ENCODE measurements around the gene NCKAP5.

NCKAP5 gene

DNA sequence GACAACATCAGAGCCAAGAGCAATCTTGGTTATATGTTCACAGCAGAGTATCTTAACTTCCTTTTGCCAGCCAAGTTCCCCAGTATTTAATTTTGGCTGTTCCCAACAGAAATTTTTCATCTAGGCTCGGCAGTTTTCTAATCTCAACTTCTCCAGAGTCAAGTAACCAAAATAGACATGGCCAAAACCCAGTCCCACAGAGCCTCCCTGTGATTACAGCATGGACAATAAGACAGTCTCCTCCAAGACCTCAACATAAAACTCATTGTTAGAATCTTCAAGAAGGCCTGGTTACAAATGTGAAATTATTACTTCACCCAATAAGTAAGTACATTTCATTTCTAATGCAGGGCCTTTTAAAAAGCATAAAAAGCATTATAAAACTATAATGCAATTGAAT, 445.7 kb downstream of the NCKAP5 start:
- no peak for DNase-seq (ENCODE audit: low read depth)
- no peak overlapping the region for H3K4me3 ChIP-seq (ENCODE audit: low read depth, low read length)
- TF ChIP-seq CTCF (IDR thresholded peaks at IDR 0.05; ENCODE audit: low read depth, low read length) (no peak), POLR2A (IDR thresholded peaks at IDR 0.05; ENCODE audit: extremely low read depth, insufficient read length) (no peak), MYC (IDR thresholded peaks at IDR 0.05; ENCODE audit: low read depth, low read length) (no peak)
- TF ChIP-seq, protein P1, sequence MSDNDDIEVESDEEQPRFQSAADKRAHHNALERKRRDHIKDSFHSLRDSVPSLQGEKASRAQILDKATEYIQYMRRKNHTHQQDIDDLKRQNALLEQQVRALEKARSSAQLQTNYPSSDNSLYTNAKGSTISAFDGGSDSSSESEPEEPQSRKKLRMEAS (IDR thresholded peaks at IDR 0.05; ENCODE audit: low read depth, low read length): no peak

DNA sequence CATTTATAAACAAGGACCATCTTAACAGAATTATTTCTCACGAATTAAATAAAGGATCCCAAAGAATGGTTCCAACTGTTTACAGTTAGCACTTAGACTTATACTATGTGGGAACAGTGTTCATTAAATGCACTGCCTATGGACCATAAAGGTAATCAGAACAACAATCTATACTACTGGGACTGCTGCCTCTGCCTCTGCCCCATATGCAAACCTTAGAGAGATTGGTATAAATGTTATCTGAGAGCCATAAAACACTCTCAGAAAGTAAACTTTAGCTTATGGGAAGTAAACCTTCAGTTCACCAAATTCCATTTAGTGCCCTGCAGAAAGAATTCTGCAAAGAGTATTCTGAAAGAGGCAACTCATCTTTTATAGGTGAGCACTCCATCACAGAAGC, 448.0 kb downstream of the NCKAP5 start:
- DNase-seq (ENCODE audit: low read depth): no peak
- H3K4me3 ChIP-seq (ENCODE audit: low read depth, low read length): no peak overlapping the region
- TF ChIP-seq, protein P1 (IDR thresholded peaks at IDR 0.05; ENCODE audit: low read depth, low read length): no peak
- no peak for TF ChIP-seq POLR2A (IDR thresholded peaks at IDR 0.05; ENCODE audit: extremely low read depth, insufficient read length)
- TF ChIP-seq MYC (IDR thresholded peaks at IDR 0.05; ENCODE audit: low read depth, low read length): no peak
- TF ChIP-seq CTCF (IDR thresholded peaks at IDR 0.05; ENCODE audit: low read depth, low read length): no peak

DNA sequence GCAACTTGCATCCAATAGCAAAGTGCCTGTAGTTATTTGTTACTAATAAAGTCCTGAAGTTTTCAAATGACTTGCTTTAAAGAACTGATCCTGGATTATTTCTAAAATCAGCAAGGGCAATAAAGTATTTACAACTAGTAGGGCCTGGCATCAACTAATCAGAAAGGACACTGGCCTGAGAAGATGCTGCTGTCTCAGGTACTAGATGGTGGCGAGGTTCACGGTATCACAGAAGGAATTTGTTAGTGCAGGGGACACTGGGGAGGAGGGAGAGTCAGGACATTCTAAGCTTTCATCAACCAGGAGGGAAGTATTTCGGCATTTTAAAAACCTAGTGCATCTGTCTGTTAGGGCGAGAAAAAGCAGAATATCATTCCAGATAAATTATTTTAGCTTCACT, 458.1 kb downstream of the NCKAP5 start:
- DNase-seq (ENCODE audit: low read depth): no peak
- TF ChIP-seq, protein P1 (IDR thresholded peaks at IDR 0.05; ENCODE audit: low read depth, low read length): no peak
- no peak for TF ChIP-seq MYC (IDR thresholded peaks at IDR 0.05; ENCODE audit: low read depth, low read length)
- no peak for TF ChIP-seq CTCF (IDR thresholded peaks at IDR 0.05; ENCODE audit: low read depth, low read length)
- no peak for TF ChIP-seq POLR2A (IDR thresholded peaks at IDR 0.05; ENCODE audit: extremely low read depth, insufficient read length)
- no peak overlapping the region for H3K4me3 ChIP-seq (ENCODE audit: low read depth, low read length)

GRCh38 chr2:133109772-133110171, 458.5 kb downstream of the NCKAP5 start:
- TF ChIP-seq MYC (IDR thresholded peaks at IDR 0.05; ENCODE audit: low read depth, low read length) (no peak), CTCF (IDR thresholded peaks at IDR 0.05; ENCODE audit: low read depth, low read length) (no peak), POLR2A (IDR thresholded peaks at IDR 0.05; ENCODE audit: extremely low read depth, insufficient read length) (no peak)
- TF ChIP-seq, protein P1 (IDR thresholded peaks at IDR 0.05; ENCODE audit: low read depth, low read length): no peak
- H3K4me3 ChIP-seq (ENCODE audit: low read depth, low read length): no peak overlapping the region
- DNase-seq (ENCODE audit: low read depth): no peak

DNA sequence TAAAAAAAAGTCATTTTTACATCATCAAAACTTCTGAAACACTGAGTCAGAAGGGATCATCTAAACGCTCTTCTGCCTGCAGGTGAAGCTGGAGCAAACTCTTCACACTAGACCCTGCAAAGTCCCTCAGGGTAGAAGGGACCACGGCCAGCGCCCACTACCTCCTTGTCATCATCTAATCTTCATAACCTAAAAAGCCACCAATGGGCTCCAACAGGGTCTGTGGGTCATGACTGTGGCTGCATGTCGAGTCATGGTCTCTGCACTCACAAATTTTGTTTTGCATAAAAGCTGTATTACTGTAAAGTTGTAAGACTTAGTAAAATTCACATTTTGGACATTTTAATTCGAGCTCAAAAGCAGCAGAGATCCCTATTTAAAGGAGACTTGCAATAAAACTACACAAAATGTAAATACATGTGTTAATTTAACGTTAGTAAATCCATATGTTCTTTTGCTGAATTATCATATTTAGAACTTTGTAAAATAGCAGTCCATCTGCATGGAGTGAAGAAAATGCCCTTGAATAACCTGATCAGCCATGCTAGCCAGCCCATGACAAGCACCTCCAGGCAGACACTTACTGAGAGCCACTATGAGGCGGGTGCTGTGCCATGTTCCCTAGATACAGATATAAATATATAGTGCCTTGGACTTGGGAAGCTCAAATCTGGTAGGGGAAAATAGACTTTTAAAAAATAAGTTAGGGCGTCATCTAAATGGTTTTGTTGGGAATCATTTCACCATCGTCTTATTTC, 461.0 kb downstream of the NCKAP5 start:
- no peak overlapping the region for H3K4me3 ChIP-seq (ENCODE audit: low read depth, low read length)
- no peak for DNase-seq (ENCODE audit: low read depth)
- TF ChIP-seq MYC (IDR thresholded peaks at IDR 0.05; ENCODE audit: low read depth, low read length): no peak
- TF ChIP-seq, protein P1 (IDR thresholded peaks at IDR 0.05; ENCODE audit: low read depth, low read length): no peak
- TF ChIP-seq CTCF (IDR thresholded peaks at IDR 0.05; ENCODE audit: low read depth, low read length): no peak
- no peak for TF ChIP-seq POLR2A (IDR thresholded peaks at IDR 0.05; ENCODE audit: extremely low read depth, insufficient read length)

All from NB4 (cell line).